Embryonic facial prominence (tissue), 1 donor: ENCODE results near the gene VIPR2.
"Not testable (repeated sequence)": the region's sequence is repeated elsewhere in the genome, so short reads cannot be mapped to it uniquely, and the experiment has no call there.

Source experiments
- DNase-seq: peaks from one replicate; pipeline ENCODE4 v3.0.0-alpha.2; 2016; ENCODE audit errors: extremely low spot score

VIPR2 gene

DNA sequence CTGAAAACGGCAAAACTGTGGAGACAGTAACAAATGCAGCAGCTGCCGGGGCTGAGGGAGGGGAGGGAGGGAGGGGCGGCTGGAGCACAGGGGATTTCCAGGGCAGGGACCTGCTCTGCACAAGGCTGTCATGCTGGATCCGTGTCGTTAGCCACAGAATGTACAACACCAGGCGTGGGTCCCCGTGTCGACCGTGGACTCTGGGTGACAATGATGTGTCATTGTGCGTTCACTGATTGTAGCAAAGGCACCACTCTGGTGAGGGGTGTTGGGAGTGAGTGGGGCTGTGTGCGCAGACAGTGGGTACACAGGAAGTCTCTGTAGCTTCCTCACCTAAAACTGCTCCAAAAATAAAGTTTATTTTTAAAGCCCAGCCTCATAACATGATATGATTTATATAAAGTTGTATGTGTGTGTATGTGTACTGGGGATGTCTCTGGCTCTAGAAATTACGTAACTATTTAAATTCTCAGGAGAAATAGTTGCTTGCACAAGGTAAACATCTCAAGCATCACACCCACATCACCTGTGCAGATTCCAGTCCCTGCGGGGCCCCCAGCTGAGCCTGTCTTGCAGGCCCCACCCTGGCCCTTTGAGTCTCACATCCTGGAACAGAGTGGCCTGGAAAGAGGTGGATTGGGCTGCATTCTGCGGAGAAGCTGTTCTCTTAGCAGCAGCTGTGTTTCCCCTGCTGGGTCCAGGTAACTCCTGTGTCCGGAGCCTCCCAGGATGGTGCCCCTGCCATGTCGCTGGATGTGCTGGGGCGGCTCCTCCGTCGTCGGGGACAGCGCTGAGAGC, 152.6 kb downstream of the VIPR2 start:
- DNase-seq = no peak

DNA sequence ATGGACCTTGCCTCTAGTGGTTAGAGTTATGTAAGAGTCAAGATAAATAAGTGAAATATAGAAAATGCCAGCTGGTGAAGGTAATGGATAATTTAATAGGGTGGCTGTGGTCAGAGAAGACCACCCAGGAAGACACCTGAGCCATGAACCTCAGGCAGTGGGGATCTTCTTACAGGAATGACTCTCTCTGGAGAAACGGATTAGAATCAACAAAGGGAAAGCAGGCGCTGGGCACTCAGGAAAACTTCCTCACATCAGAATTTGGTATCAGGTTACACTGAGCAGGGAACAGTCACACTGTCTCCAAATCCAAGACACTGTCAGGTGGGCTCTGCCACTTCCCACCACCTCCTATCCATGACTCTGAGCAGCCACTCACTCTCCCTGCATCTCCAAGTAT, 155.7 kb downstream of the VIPR2 start:
- no peak for DNase-seq

DNA sequence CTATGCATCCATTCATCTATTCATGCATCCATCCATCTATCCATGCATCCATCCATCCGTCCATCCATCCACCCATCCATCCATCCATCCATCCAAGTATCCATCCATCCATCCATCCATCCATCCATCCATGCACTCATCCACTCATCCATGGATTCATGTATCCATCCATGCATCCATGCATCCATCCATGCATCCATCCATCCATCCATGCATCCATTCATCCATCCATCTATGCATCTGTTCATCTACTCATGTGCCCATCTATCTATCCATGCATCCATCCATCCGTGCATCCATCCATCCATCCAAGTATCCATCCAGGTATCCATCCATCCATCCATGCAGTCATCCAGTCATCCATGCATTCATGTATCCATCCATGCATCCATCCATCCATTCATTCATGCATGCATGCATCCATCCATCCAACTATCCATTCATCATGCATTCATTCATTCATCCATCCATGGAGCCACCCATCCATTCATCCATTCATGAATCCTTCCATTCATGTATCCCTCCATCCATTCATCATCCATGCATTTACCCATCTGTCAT, 156.3 kb downstream of the VIPR2 start:
- DNase-seq = no peak

DNA sequence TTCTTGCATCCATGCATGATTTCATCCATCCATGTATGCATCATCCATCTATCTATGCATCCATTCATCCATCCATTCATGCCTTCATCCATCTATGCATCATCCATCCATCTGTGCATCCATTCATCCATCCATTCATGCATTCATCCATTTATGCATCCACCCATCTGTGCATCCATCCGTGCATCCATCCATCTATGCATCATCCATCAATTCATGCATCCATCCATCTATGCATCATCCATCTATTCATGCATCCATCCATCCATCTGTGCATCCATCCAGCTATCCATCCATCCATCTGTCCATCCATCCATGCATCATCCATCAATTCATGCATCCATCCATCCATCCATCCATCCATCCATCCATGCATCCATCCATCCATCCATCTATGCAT, 157.0 kb downstream of the VIPR2 start:
- no peak for DNase-seq

DNA sequence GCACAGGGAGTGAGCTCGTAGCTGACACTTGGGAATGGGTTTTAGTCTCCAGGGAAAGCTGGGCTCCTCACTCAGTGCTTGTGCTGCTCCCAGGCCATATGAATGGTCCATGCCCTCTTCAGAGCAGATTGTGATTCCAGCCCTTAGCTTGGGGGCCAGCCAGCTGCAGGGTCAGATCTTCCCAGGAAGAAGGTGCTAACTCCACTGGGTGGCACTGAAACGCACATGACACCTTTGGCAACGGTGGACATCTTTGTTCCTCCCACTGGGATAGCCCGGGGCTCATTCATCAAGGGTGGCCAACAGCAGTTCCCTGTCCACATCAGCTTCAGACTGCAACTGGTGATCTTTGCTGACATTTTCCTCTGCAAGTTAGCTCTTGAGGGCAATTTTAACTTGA, 159.1 kb downstream of the VIPR2 start:
- no peak for DNase-seq

DNA sequence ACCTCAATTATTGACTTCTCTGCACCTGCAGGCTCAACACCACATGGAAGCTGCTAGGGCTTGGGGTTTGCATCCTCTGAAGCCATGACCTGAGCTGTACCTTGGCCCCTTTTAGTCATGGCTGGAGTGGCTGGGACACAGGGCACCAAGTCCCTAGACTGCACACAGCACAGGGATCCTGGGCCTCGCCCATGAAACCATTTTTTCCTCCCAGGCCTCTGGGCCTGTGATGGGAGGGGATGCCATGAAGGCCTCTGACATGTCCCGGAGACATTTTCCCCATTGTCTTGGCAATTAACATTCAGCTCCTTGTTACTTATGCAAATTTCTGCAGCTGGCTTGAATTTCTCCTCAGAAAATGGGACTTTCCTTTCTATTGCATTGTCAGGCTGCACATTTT, 160.7 kb downstream of the VIPR2 start:
- DNase-seq = not testable (repeated sequence)

DNA sequence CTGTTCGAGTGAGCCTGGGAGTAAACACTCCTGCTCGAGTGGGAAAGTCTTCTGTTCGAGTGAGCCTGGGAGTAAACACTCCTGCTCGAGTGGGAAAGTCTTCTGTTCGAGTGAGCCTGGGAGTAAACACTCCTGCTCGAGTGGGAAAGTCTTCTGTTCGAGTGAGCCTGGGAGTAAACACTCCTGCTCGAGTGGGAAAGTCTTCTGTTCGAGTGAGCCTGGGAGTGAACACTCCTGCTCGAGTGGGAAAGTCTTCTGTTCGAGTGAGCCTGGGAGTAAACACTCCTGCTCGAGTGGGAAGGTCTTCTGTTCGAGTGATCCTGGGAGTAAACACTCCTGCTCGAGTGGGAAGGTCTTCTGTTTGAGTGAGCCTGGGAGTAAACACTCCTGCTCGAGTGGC, 162.6 kb downstream of the VIPR2 start:
- DNase-seq = not testable (repeated sequence)

DNA sequence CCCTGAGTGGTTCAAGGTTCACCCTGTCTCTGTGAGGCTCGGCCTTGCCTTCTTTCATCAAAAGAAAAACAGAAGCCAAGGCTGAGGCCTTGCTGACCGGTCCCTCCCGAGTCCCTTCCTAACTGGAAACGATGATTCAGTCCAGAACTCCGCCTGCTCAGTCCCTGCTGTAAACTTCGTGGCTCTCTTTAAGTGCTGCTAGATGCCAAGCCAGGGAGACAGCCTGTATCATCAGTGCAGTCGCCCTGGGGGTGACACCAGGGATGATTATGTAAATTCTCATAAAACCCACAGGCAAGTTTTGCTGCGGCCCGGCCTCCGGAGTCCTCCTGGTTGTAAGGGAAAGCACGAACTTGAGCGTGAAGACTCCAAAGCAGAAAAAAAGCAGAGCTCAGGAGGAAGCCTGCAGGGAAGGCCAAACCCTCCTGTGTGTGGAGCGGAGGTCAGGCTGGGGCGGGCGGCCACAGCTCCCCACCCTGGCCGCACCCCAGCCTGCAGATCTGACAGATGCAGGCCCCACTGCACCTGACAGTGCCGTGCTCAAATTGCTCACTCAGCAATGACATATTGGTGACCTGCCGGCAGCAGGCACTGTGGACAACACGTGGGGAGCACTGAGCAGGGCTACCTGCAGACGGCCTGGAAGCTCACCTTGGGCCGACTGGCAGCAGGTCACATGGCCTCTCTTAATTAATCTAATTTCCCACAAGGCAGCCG, 164.9 kb downstream of the VIPR2 start:
- DNase-seq = no peak

DNA sequence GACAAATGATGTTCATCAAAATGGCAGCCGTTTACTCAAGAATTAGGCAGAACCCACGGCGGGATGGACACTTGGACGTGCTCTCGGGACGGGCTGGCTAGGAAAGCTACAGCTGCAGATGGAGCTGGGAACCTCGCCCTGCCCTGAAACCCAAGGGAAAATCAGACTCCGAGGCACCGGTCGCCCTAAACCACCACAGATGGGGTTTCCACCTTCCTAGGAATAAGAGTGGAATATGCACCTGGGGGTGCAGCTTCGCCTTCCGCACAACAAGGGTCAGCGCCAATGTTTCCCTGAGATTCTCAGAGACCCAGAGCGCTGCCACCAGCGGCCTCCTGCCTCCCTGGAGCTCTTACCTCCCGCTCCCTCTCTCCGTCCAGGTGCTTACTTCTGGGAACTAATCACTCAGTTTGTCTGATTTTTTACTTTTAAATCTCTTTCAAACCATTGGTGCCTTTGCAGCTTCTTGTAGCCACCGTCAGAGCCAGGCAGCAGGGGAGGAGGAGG, 165.6 kb downstream of the VIPR2 start:
- DNase-seq = no peak
